Lower leg skin (tissue), 3 donors: ENCODE results near the gene MYO3B.

Experiments used
- CTCF ChIP-seq, 3 donors: fragments of 450-650 bp; IDR thresholded peaks; one replicate each; pipeline ENCODE4 v1.5.1; 2016; ENCODE audit warnings: antibody characterized with exemption in 3 of 3, mild to moderate bottlenecking in 3 of 3, moderate library complexity in 2 of 3
- POLR2A ChIP-seq, 2 donors: fragments of 450-650 bp; IDR thresholded peaks; one replicate each; pipeline ENCODE4 v1.6.1; 2016 to 2017; ENCODE audit warnings: antibody characterized with exemption in 2 of 2, mild to moderate bottlenecking in 1 of 2, moderate library complexity in 1 of 2

- no peak for TF ChIP-seq POLR2A (IDR thresholded peaks at IDR 0.05)
- no peak for TF ChIP-seq CTCF (IDR thresholded peaks at IDR 0.05)
Measured at GRCh38 chr2:170675701-170676100, 497.8 kb downstream of the MYO3B start.
